Uterus (tissue), 2 donors: ENCODE results near the gene DOCK3.

Experiments
- POLR2A ChIP-seq, 2 donors: fragments of 450-650 bp; IDR thresholded peaks; one replicate each; pipeline ENCODE4 v1.6.1; 2016; ENCODE audit warnings: antibody characterized with exemption in 2 of 2, mild to moderate bottlenecking in 1 of 2, moderate library complexity in 1 of 2
- TF ChIP-seq, protein P1 (sequence below), 4 experiments: fragments of 200-600 bp in 2 of 4; fragments of 450-650 bp in 2 of 4; sonication (generic) in 2 of 4; IDR thresholded peaks; one replicate each; pipeline ENCODE4 v1.5.1; 2016 to 2019; ENCODE audit warnings: antibody characterized with exemption in 4 of 4, mild to moderate bottlenecking in 2 of 4, moderate library complexity in 1 of 4

DNA sequence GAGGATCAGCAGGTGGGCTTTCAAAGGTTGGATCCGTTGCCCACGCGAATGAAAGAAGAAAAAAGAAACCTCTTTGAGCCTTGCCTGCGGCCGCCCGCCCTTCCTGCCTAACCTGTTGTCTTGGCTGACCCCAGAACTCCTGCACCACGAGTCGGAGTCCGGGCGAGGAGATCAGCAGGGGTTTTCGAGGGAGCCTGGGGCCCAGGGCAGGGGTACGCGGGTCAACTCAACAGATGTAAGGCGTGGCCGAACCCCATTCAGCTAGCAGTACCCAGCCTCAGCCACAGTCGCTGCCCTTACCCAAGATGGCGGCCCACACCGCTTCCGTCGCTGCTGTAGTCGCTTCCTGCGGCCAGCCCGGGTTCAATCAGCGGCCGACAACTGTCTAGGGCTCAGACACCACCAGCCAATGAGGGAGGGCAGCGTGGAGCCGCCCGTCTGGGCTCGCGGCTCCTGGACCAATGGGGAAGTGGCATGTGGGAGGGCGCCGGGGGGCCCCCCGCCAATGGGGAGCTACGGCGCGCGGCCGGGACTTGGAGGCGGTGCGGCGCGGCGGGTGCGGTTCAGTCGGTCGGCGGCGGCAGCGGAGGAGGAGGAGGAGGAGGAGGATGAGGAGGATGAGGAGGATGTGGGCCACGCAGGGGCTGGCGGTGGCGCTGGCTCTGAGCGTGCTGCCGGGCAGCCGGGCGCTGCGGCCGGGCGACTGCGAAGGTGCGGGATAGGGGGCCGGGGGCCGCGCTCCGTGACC lies 710.2 kb downstream of the DOCK3 start, which contains the start of gene MANF:
- TF ChIP-seq, protein P1, sequence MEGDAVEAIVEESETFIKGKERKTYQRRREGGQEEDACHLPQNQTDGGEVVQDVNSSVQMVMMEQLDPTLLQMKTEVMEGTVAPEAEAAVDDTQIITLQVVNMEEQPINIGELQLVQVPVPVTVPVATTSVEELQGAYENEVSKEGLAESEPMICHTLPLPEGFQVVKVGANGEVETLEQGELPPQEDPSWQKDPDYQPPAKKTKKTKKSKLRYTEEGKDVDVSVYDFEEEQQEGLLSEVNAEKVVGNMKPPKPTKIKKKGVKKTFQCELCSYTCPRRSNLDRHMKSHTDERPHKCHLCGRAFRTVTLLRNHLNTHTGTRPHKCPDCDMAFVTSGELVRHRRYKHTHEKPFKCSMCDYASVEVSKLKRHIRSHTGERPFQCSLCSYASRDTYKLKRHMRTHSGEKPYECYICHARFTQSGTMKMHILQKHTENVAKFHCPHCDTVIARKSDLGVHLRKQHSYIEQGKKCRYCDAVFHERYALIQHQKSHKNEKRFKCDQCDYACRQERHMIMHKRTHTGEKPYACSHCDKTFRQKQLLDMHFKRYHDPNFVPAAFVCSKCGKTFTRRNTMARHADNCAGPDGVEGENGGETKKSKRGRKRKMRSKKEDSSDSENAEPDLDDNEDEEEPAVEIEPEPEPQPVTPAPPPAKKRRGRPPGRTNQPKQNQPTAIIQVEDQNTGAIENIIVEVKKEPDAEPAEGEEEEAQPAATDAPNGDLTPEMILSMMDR (IDR thresholded peaks at IDR 0.05): peak in 2 of 4 experiments; percentile 42 to 44
- peak; percentile 50 to 87 for TF ChIP-seq POLR2A (IDR thresholded peaks at IDR 0.05)
